ENCODE data around the gene PTPRN2.

The PTPRN2 gene

GRCh38 chr7:158112571-158113320 lies 474.9 kb downstream of the PTPRN2 start:
- TF ChIP-seq CTCF (IDR thresholded peaks at IDR 0.05) = no peak
- no peak overlapping the region for H3K4me3 ChIP-seq
- no peak overlapping the region for H3K27ac ChIP-seq
- no peak for DNase-seq (ENCODE audit: low spot score)

GRCh38 chr7:158111906-158112570 lies 475.6 kb downstream of the PTPRN2 start:
- no peak for TF ChIP-seq CTCF (IDR thresholded peaks at IDR 0.05)
- no peak for DNase-seq (ENCODE audit: low spot score)
- no peak overlapping the region for H3K4me3 ChIP-seq
- no peak overlapping the region for H3K27ac ChIP-seq

- no peak overlapping the region for H3K27ac ChIP-seq
- H3K4me3 ChIP-seq = no peak overlapping the region
- no peak for TF ChIP-seq CTCF (IDR thresholded peaks at IDR 0.05)
- DNase-seq (ENCODE audit: low spot score) = no peak
Observed at GRCh38 chr7:158111049-158111751, 476.4 kb downstream of the PTPRN2 start.

GRCh38 chr7:158110661-158111048 lies 477.0 kb downstream of the PTPRN2 start:
- no peak for DNase-seq (ENCODE audit: low spot score)
- TF ChIP-seq CTCF (IDR thresholded peaks at IDR 0.05) = no peak
- Histone ChIP-seq H3K27ac (no peak overlapping the region), H3K4me3 (no peak overlapping the region)

GRCh38 chr7:158110034-158110590 lies 477.5 kb downstream of the PTPRN2 start:
- TF ChIP-seq CTCF (IDR thresholded peaks at IDR 0.05) = no peak
- DNase-seq (ENCODE audit: low spot score) = no peak
- Histone ChIP-seq H3K27ac (no peak overlapping the region), H3K4me3 (no peak overlapping the region)

GRCh38 chr7:158109364-158110033 lies 478.1 kb downstream of the PTPRN2 start:
- Histone ChIP-seq H3K27ac (no peak overlapping the region), H3K4me3 (no peak overlapping the region)
- no peak for DNase-seq (ENCODE audit: low spot score)
- no peak for TF ChIP-seq CTCF (IDR thresholded peaks at IDR 0.05)
